ENCODE measurements around the gene DGKD.

The DGKD gene

GRCh38 chr2:233338812-233339368 is 15.4 kb upstream of the DGKD start:
- no peak for DNase-seq (ENCODE audit: low read depth in 2 of 3, low spot score in 2 of 3)

- DNase-seq (ENCODE audit: low read depth in 2 of 3, low spot score in 2 of 3) = no peak
These were observed 14.9 kb upstream of the DGKD start for GRCh38 chr2:233339427-233339826.

GRCh38 chr2:233341296-233341695 is 13.0 kb upstream of the DGKD start:
- DNase-seq (ENCODE audit: low read depth in 2 of 3, low spot score in 2 of 3) = no peak

- no peak for DNase-seq (ENCODE audit: low read depth in 2 of 3, low spot score in 2 of 3)
These were observed 12.0 kb upstream of the DGKD start for GRCh38 chr2:233342301-233342700.

GRCh38 chr2:233343171-233343705 is 11.1 kb upstream of the DGKD start:
- no peak for DNase-seq (ENCODE audit: low read depth in 2 of 3, low spot score in 2 of 3)

GRCh38 chr2:233346376-233346775 is 7.9 kb upstream of the DGKD start:
- no peak for DNase-seq (ENCODE audit: low read depth in 2 of 3, low spot score in 2 of 3)

GRCh38 chr2:233346930-233347329 is 7.4 kb upstream of the DGKD start:
- DNase-seq (ENCODE audit: low read depth in 2 of 3, low spot score in 2 of 3) = no peak

GRCh38 chr2:233349005-233349998 is 5.0 kb upstream of the DGKD start:
- DNase-seq (ENCODE audit: low read depth in 2 of 3, low spot score in 2 of 3) = no peak

GRCh38 chr2:233350708-233351107 is 3.6 kb upstream of the DGKD start:
- DNase-seq (ENCODE audit: low read depth in 2 of 3, low spot score in 2 of 3) = no peak

- DNase-seq (ENCODE audit: low read depth in 2 of 3, low spot score in 2 of 3) = no peak
These were observed 2.9 kb upstream of the DGKD start for GRCh38 chr2:233351423-233351822.

GRCh38 chr2:233352141-233352842 is 2.0 kb upstream of the DGKD start:
- DNase-seq (ENCODE audit: low read depth in 2 of 3, low spot score in 2 of 3) = no peak

GRCh38 chr2:233353101-233353768 is 1.1 kb upstream of the DGKD start:
- no peak for DNase-seq (ENCODE audit: low read depth in 2 of 3, low spot score in 2 of 3)

- DNase-seq (ENCODE audit: low read depth in 2 of 3, low spot score in 2 of 3) = no peak
These were observed 218 bp downstream of the DGKD start for GRCh38 chr2:233354500-233354924.

GRCh38 chr2:233354971-233355574 is 779 bp downstream of the DGKD start:
- DNase-seq (ENCODE audit: low read depth in 2 of 3, low spot score in 2 of 3) = no peak

GRCh38 chr2:233355916-233356315 is 1.6 kb downstream of the DGKD start:
- DNase-seq (ENCODE audit: low read depth in 2 of 3, low spot score in 2 of 3) = no peak

- DNase-seq (ENCODE audit: low read depth in 2 of 3, low spot score in 2 of 3) = no peak
These were observed 2.4 kb downstream of the DGKD start for GRCh38 chr2:233356546-233357308.

GRCh38 chr2:233358335-233358734 is 4.0 kb downstream of the DGKD start:
- DNase-seq (ENCODE audit: low read depth in 2 of 3, low spot score in 2 of 3) = no peak

GRCh38 chr2:233358947-233359346 is 4.7 kb downstream of the DGKD start:
- no peak for DNase-seq (ENCODE audit: low read depth in 2 of 3, low spot score in 2 of 3)

- DNase-seq (ENCODE audit: low read depth in 2 of 3, low spot score in 2 of 3) = no peak
These were observed 5.5 kb downstream of the DGKD start for GRCh38 chr2:233359823-233360222.

- no peak for DNase-seq (ENCODE audit: low read depth in 2 of 3, low spot score in 2 of 3)
These were observed 6.5 kb downstream of the DGKD start for GRCh38 chr2:233360771-233361176.

Data from activated CD8-positive, alpha-beta memory T cell treated with anti-CD3 and anti-CD28 coated beads for 48 hours (primary cell).